Activated CD4-positive, alpha-beta T cell treated with anti-CD3 and anti-CD28 coated beads, Interleukin-10, Interleukin-2, amounts not matched to agents 100 ng/mL and 50 ng/mL, durations not matched to agents 16 hours and 8 hours (primary cell): ENCODE data around the gene TCF7L1.
"Not testable (repeated sequence)": the region's sequence is repeated elsewhere in the genome, so short reads cannot be mapped to it uniquely, and the experiment has no call there.

Experiments
- DNase-seq: peaks from one replicate; pipeline ENCODE4 v3.0.0-alpha.2; 2020

The TCF7L1 gene

DNA sequence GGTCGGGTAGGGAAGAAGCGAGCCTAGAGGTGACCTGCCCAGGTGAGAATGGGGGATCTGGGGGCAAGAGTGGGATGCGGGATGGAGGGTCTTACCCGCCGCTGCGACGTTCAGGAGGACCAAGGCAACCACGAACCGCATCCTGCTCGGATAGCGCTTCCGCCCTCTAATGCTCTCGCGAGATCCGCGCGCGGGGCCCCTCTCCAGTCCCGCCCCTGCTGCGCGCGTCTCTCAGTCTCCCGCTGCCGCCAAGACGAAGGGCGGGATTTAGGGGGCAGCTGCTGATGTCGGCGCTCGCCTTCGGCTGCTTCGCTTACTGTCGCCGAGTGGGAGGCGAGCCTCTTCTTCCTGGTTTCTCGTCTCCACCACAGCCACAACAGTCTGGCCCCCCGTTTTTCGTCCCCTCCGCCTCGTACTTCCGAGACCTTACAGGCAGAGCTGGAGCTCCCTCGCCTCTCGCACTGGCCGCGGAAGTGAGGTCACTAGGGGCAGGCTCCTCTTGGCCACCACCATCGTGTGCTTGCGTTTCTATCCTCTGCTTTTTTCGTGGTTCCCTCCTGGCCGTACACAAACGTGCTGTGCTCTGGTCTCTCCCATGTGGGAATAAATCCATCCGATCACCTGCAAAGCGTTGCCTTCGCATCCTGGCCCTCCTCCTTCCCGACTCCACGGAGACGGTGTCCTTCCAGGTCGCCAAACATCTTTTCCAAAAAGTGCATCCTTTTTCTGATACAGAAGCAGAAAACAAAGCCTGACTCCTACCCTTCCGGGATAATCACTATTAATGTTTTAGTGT, 194.8 kb downstream of the TCF7L1 start, which contains the start of gene TGOLN2:
TGOLN2 (minus strand) TSS at position 168 of the 796 bp plus-strand sequence; CDS start at position 141, 27 bp downstream.
- DNase-seq, result peak; percentile 96

DNA sequence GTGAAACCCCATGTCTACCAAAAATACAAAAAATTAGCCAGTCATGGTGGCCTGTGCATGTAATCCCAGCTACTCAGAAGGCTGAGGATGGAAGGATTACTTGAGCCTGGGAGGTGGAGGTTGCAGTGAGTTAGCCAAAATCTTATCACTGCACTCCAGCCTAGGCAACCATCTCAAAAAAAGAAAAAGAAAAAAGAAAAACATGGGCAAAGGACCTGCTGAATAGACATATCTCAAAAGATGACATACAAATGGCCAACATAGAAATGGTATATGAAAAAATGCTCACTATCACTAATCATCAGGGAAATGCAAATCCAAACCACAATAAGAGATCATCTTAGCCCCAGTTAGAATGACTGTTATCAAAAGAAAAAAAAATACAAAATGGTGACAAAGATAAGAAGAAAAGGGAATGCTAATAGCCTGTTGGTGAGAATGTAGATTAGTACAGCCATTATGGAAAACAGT, 196.0 kb downstream of the TCF7L1 start:
- DNase-seq, result no peak

DNA sequence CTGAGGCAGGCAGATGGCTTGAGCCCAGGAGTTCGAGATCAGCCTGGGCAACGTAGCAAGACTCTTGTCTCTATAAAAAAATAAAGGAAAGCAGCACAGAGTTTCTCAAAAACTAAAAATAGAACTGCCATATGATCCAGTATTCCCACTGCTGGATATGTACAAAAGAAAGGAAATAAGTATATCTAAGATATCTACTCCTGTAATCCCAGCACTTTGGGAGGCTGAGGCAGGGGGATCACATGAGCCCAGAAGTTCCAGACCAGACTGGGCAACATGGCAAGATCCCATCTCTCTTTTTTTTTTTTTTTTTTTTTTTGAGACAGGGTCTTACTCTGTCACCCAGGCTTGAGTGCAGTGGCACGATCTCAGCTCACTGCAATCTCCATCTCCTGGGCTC, 196.5 kb downstream of the TCF7L1 start:
- DNase-seq, result not testable (repeated sequence)

DNA sequence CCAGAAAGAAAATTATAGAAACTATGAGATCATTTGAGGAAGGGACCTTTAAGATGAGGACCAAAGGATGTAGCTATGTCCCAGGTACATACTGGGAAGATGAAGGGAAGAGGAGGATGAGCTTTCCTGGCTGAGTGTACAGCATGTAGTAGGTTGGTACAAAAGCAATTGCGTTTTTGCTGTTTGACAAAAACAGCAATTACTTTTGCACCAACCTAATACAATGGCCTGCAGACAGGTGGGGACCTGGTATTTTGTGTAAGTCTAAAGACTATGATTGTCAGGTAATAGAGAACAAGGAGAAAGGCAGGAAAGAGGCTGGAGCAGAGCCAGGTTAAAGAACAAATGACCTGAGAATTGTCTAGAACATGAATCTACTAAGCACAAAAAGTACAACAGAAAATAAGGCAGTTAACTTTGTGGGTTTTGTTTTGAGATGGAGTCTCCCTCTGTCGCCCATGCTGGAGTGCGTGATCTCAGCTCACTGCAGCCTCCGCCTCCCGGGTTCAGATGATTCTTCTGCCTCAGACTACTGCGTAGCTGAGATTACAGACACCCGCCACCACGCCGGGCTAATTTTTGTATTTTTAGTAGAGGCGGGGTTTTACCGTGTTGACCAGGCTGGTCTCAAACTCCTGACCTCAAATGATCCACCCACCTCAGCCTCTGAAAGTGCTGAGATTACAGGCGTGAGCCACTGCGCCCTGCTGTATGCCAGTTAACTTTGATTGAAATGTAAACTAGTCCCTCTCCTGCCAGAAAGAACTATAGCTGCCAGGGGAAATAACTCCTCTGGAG, 197.8 kb downstream of the TCF7L1 start:
- peak; percentile 73 for DNase-seq

DNA sequence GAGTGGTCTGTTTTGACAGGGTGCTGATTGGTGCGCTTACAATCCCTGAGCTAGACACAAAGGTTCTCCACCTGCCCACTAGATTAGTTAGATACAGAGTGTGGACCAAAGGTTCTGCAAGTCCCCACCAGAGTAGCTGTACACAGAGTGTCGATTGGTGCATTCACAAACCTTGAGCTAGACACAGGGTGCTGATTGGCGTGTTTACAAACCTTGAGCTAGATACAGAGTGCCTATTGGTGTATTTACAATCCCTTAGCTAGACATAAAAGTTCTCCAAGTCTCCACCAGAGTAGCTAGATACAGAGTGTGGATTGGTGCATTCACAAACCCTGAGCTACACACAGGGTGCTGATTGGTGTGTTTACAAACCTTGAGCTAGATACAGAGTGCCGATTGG, 200.7 kb downstream of the TCF7L1 start:
- DNase-seq, result not testable (repeated sequence)

DNA sequence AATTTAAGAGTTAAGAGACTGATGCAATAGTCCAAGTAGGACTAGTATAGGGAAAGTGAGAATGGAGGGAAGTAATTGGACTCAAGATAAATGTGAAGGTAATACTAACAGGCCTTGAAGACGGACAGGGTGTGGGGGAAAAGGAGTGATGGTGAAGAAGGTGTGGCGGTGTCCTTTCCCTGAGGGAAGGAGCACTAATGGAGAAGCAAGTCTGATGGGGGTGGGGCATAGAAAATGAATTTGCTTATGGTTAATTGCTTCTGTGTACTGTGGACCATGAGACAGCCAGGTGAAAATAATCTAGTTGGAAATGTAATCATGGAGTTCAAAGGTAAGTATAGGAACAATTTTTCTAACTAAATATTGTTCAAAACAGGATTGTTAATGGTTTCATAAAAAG, 201.7 kb downstream of the TCF7L1 start:
- DNase-seq, result no peak

DNA sequence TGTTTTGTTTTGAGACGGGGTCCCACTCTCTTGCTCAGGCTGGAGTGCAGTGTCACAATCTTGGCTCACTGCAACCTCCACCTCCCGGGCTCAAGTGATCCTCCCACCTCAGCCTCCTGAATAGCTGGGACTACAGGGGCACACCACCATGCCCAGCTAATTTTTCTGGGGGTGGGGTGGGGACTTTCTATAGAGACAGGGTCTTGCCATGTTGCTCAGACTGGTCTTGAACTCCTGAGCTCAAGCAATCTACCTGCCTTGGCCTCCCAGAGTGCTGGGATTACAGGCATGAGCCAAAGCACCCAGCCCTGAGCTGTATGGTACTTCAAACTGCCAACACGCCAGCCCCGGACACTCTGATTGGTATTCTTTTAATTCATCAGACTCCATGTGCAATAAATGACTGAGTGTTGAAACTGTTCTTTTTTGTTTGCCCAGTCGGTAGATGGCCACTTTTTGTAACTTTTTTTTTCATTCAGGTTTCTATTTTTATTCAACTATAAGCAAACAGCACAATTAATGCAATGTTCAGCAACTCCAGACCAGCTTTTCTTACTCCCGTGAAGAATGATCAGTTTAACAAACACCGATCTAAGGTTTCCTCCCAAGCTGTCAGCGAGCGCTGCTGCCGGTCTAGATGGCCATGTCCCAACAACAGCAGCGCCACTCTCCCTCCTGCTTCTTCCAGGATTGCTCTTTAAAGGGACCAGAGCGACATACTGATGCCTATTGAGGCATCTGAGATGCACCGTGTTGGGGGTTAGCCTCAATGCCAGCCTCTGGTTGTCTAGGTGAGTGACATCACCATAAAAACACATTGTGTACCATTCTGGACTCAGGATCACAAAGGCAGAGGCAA, 207.1 kb downstream of the TCF7L1 start:
- DNase-seq, result no peak

DNA sequence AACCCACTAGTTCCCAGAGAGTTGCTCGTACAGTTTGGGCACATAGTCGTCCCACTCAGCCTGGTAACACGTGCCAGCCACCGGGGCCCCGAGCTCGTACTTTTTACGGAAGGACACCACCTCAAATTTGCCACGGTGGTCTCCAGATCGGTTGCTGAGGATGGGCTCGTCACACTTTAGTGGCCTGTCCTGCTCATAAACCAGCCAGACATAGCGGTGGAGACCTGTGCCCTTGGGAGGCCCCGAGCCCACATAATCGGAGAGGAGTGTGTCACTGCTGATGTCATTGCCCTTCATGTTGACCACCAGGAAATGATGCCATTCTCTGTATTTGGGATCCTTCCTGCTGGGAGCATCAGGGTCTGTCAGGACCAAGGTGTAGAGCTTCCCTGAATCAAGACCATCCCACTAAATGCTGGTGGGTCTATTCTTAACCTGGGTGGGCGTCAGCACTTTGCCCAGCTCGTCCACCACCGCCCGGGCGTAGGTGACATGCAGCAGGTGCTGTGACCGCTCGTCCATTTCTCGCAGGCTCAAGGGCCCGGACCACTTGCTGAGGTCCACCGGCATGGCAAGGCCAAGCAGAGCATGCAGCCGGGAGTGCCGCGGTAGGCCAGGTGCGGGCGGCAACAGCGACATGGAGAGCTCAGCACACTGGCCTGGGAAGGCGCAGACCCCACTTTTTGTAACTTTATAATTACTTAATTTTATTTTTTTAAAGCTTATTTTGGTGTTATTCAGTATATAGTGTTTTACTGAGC, 208.3 kb downstream of the TCF7L1 start:
- no peak for DNase-seq

DNA sequence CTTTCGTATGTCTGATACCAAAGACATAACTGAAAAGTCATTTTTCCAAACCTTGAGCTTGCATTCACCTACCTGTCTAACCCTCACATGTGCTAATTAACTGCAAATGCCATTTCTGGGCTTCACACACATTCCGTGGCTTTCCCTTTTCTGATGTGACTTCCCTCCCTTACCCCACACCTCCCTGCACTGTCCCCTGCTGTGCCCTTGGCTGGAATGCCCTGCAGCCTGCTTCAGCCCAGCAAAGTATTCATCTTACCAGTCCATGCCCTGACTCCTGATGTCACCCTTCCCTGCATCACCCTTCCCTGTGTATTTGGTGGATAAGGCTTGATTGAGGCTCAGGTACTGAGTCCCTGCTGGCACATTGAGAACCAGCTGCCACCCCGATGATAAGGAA, 209.0 kb downstream of the TCF7L1 start:
- DNase-seq, result no peak

DNA sequence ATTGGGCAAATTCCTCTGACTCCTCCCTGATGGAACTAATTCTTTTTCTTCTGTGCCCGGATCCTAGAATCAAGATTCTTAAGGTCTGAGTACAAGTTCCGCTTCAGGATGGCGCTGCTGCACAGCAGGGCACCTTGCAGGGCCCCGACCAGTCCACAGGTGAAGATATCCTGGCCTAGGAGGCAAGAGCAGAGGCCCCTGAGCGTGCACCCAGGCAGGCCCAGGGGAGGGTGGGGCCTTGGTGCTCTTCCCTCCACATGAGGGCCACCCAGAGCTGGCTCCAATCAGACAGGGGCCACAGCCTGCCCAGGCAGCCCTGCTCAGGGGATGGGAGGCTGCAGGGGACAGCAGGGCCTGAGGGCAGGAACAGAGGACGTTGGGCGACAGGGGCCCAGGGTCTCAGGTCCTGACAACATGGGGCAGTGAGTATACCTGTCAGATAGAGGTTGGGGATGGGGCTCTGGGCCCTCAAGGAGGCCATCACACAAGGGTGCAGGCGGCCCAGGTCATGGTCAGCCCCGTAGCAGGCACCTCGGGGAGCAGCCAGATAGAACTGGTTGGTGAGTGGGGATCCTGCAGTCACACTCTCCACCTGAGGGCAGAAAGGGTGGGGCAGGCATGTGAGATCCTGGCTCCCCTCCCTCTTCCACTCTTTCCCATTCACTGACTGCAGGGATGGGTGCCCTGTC, 210.2 kb downstream of the TCF7L1 start:
- not testable (repeated sequence) for DNase-seq

DNA sequence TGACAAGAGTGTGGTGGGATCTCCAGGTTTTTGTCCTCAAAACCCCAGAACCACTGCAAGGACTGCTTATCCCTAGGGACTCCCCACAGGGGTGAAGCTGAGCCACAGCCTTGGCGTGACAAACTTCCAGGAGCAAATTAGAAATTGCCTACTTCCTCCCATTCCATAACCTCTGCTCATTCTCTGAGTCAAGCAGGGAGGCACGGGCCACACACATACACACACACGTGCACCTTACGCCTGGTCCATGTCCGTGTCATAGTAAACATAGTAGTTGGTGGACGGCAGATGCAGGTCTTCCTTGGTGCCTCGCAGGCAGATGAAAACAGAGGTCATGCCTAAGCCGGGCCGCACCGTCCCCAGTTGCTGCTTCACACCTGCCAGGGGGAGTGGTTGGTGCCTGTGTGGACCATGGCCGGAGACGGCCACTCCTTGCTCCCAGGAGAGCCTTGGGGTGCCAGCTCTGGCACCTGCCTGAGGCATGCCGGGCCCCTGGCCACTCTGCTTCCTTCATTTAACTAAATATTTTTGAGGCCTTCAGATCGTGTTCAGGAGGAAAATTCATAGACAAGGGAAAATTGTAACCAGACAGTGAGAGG, 211.3 kb downstream of the TCF7L1 start:
- no peak for DNase-seq

DNA sequence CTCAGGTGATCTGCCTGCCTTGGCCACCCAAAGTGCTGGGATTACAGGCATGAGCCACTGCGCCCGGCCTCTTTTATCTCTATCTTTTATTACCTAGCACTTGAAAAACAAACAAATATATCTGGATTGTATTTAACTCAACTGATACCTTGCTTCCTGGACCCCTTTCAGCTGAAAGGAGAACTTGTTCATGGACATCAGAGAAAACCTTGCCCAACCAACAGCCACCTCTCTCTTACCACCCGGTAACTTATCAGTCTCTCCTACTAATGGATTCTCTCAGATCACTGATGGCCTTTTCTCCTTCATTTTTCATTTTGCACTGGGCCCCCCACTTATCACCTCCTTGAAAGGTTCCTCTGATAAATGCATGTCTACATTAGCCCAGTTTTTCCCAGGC, 214.4 kb downstream of the TCF7L1 start:
- DNase-seq, result no peak

DNA sequence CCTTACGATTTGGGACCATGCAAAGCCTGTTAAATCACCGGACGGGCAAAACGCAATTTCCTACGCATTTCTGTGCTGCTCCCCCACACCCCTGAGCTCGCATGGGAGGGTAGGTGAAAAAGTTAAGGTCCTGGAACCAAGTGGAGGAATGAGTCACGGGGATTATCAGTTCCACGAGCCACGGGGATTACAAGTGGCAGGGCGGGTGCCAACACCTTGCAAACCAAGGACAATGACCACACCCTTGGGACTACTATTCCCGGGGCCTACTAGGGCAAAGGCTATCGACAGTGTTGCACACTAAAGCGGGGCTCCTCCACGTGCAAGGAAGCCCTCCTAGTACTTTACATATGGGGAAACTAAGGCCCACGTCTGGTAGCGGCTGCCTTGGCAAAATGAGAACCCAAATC, 220.7 kb downstream of the TCF7L1 start:
- DNase-seq, result peak; percentile 32

DNA sequence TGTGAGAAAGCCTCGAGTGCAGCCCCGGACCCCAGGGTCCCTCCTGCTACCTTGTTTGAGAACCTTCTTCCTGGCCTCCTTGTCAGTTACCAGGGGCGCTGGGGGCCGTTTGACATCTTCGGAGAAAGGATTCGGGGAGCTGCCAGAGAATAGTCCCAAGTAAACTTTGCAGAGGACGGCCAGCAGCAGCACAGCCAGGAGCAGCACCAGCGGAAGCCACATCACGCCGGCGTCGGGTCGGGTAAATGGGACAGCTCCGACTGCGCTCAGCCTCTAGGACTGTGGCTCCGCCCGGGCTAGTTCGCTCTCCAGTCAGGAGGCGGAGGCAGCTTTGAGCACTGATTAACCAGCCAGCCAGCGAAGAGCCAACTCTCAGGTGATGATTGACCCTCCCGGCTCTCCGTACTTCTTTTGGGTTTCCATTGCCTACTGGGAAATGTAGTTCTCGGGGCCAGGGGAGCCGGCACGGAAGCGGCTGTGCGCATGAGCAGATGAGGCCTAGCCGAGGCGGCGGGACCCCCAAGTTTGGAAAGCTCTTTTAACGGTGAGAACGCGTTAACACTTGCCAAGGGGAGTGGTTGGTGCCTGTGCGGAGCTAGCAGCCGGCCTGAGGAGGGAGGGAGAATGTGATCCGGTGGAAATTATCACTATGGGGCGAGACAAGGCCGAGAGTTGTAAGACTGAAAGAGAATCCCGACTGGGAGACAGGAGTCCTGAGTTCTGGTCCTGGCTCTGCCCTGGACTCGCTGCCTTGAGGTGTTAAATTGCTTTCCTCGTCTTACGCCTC, 221.3 kb downstream of the TCF7L1 start, which contains the start of the genes ELMOD3 and RETSAT:
ELMOD3 (plus strand) TSS at position 484 of the 787 bp plus-strand sequence. CDS start 2,430 bp downstream, outside the sequence.
RETSAT (minus strand) TSS at position 243 of the 787 bp plus-strand sequence; CDS start at position 222, 21 bp downstream.
- DNase-seq, result peak; percentile 99

DNA sequence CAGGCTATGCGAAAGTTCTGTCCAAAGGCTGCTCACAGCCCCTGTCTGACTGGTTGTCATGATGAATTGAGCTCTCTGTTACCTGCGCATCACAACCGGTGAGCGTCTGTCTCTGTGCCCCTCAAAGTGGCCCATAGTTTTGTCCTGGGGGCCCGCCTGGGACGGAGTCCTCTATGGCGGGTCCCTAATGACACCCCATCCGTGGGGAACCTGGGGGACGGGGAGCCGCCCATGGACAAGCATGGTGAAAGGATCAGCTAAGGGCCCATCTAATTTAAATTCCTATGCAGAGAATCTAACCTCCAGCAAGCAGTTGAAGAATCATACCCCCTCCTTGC, 221.8 kb downstream of the TCF7L1 start:
- DNase-seq, result no peak

DNA sequence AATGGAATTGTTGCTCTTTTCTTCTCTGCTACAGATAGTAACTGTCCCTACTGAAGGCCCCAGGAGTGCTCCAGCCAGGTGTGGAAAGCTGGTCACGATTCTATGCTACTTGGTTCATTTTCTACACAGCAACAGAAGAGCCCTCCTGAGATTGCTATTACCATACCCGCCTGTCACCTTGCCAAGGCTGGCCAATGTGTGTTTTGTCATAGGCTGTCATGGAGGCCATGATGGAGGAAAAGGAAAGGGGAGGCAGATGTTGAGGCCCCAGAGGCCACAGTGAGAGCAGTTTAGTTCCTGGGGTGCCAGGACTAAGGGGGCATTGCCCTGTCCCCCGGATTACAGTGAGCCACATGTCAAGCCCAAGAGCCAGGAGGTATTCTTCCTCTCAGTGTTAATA, 222.3 kb downstream of the TCF7L1 start:
- no peak for DNase-seq

DNA sequence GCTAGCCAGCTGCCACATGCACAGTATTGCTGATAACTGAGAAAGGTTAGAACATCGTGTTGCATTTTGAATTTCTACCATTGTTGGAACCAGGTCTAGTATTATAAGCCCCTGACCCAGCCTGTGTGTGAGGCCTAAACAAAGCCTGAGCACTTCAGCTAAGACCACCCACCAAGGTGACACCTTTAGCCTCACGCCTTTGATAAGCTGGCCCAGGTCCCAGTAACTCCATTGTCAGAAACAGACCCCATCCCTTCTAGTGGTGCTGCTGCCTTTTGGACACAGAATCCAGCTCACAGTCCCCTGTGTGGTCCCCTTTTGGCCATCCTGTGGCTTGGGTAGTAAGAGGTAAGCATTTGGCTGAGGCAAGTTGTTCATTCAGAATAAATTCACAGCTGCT, 223.0 kb downstream of the TCF7L1 start:
- DNase-seq, result no peak

DNA sequence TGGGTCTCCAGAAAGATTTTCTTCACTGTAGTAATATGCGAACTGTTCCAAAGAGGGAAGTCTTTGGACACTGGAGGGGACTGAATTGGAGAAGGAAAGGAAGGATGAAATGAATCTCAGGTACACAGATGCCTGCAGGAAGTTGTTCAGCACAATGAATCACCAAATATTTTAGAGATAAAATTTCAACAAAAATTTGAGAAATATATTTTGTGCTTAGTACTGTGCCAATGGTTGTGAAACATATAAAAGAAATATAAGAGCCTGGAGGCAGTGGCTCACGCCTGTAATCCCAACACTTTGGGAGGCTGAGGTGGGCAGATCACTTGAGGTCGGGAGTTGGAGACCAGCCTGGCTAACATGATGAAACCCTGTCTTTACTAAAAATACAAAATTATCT, 224.5 kb downstream of the TCF7L1 start:
- no peak for DNase-seq
